Activated CD4-positive, CD25-positive, alpha-beta regulatory T cell treated with anti-CD3 and anti-CD28 coated beads, Interleukin-2, amount 50 U/mL, for 16 hours (primary cell): ENCODE results near the gene MOAP1.
"Not testable (repeated sequence)": the region's sequence is repeated elsewhere in the genome, so short reads cannot be mapped to it uniquely, and the experiment has no call there.

Experiments
- DNase-seq: peaks from one replicate; pipeline ENCODE4 v3.0.0-alpha.2; 2020; ENCODE audit warnings: low read depth, low spot score

The MOAP1 gene

DNA sequence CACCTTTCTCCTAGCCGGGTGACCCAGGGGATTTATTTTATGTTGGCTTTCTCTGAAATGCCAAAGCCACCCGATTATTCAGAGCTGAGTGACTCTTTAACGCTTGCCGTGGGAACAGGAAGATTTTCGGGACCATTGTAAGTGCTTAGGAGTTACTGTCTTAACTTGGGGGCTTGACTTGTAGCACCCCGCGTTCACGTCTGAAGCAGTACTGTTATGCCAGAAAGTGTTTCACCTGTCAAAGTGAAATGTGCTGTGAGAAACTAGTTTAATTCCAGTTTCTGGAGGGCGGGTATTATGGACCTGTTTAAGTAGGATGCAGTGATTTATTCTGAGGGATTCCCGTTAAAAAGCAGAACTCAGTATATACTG, 638 bp upstream of the MOAP1 start:
- DNase-seq = no peak

DNA sequence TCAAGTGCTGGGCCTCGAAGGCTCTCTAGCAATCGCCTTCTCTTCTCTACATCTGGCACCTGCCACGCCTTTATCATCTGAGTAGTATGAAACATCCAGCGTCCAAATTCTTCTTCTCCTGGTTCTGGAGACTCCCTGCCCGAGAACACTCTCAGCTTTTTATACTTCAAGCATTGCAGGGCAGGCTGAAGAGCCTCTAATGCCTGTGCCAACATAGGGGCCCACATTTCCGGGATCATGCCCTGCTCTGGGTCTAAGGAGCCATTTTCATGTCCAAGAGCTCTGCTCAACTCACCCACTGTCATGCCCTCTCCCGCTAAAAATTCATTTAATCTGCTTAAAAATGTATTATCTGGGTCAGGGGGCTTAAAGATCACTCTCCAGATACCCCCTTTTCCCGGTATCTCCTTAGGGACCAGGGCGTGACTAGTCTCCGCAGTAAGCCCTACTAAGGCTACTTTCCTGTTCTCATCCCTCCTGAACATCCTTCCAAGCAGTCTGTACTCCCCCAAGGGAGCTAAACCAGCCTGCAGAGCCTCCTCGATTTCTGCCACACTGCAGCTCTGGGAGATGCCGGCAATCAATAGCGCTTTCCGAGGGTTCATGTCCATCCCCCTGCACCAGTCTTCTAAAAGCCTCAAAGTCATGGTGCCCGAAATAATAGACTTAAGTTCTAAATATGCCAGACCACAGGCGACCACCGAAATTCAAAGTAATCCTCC, 940 bp downstream of the MOAP1 start:
- no peak for DNase-seq

DNA sequence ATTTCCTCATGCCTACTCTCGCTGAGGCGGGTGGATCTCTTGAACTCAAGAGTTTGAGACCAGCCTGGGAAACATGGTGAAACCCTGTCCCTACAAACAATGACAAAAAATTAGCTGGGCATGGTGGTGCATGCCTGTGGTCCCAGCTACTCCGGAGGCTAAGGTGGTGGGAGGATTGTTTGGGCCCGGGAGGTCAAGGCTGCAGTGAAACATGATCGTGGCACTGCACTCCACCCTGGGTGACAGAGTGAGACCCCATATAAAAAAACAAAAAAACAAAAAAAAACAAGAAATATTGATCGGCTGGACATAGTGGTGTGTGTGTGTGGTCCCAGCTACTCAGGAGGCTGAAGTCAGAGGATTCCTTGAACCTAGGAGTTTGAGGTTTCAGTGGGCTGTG, 9.2 kb downstream of the MOAP1 start:
- DNase-seq = no peak

DNA sequence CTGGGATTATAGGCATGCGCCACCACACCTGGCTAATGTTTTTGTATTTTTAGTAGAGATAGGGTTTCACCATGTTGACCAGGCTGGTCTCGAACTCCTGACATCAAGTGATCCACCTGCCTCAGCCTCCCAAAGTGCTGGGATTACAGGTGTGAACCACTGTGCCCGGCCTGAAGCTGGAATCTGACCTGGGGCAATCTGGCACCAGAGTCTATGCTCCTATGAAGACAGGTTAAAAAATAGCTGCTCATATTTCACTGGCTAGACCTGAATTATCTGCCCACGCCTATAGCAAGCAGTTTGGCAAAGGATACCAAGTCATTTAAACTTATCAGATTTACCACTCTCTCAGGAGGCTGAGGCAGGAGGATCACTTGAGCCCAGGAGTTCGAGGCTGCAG, 10.0 kb downstream of the MOAP1 start:
- DNase-seq = not testable (repeated sequence)

DNA sequence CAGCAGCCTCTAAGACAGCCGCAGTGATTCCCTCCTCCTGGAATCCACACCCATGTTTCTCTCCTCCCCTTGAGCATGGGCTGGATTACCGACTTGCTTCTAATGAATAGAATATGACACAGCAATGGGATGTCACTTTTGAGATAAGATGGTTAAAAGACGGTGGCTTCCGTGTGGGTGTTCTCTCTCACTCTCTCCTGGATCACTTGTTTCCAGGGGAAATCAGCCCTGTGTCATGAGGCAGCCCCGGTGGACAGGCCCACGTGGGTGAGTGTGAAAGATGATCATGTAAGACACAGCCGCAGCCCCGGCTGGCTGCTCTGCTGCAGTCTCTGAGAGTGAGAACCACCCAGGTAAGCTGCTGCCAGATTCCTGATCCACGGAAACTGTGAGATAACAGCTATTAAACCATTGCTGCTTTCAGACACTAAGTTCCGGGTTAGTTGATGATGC, 10.7 kb downstream of the MOAP1 start:
- DNase-seq = no peak

DNA sequence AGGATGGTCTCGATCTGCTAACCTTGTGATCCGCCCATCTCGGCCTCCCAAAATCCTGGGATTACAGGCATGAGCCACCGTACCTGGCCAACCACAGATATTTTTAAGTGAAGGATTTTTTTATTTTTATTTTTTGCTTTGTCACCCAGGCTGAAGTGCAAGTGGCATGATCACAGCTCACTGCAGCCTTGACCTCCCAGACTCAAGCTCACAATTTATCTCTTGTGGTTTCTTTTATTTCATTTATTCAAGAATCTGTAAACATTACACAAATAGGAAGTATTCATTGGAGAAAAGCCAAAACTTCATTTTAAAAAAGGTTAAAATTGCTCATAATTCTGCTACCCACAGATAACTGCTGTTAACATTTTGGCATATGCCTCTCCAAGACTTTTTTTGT, 13.3 kb downstream of the MOAP1 start:
- DNase-seq = no peak

DNA sequence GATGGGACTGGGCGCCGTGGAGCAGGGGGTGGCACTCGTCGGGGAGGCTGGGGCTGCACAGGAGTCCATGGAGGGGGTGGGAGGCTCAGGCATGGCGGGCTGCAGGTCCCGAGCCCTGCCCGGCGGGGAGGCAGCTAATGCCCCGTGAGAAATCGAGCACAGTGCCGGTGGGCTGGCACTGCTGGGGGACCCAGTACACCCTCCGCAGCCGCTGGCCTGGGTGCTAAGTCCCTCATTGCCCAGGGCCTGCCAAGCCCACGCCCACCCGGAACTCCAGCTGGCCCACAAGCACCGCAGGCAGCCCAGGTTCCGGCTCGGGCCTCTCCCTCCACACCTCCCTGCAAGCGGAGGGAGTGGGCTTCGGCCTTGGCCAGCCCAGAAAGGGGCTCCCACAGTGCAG, 14.6 kb downstream of the MOAP1 start:
- not testable (repeated sequence) for DNase-seq

DNA sequence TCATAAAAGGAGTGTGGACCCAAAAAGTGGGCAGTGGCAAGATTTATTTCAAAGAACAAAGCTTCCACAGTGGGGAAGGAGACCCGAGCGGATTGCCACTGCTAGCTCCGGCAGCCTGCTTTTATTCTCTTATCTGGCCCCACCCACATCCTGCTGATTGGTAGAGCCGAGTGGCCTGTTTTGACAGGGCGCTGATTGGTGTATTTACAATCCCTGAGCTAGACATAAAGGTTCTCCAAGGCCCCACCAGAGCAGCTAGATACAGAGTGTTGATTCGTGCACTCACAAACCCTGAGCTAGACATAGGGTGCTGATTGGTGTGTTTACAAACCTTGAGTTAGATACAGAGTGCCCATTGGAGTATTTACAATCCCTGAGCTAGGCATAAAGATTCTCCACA, 15.1 kb downstream of the MOAP1 start:
- DNase-seq = not testable (repeated sequence)

DNA sequence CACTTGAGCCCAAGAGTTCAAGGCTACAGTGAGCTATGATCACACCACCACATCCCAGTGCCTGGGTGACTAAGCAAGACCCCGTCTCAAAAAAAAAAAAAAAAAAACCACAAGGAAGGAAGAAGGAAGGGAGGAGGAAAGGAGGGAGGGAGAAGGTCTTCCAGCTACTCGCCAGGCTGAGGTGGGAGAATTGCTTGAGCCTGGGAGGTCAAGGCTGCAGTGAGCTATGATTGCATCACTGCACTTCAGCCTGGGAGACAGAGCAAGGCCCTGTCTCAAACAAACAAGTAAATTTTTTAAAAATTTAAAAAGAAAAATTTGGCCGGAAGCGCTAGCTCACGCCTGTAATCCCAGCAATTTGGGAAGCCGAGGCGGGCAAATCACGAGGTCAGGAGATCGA, 16.1 kb downstream of the MOAP1 start:
- DNase-seq = not testable (repeated sequence)

DNA sequence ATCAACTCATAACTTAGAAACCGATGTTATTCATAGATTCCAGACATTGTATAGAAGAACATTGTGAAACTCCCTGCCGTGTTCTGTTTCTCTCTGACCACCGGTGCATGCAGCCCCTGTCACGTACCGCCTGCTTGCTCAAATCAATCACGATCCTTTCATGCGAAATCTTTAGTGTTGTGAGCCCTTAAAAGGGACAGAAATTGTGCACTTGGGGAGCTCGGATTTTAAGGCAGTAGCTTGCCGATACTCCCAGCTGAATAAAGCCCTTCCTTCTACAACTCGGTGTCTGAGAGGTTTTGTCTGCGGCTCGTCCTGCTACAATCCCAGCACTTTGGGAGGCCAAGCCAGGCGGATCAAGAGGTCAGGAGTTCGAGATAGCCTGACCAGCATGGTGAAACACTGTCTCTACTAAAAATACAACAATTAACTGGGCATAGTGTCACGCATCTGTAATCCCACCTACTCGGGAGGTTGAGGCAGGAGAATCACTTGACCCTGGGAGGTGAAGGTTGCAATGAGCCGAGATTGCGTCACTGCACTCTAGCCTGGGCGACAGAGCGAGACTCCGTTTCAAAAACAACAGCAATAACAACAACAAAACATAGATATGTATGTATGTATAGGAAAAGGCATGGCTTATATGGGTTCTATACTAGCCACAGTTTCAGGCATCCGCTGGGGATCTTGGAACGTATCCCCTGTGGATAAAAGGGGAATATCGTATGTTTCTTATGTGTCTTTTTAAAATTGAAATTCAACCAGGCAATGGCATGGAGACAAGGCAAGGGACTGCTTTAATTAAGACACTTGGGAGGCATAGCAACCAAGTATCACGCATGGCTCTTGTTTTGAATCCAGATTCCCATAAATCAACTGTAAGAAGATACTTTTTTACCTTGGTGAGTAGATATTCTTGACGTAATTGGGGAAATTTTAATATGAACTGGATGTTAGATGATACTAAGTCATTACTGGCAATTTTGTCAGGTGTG, 19.1 kb downstream of the MOAP1 start:
- not testable (repeated sequence) for DNase-seq

DNA sequence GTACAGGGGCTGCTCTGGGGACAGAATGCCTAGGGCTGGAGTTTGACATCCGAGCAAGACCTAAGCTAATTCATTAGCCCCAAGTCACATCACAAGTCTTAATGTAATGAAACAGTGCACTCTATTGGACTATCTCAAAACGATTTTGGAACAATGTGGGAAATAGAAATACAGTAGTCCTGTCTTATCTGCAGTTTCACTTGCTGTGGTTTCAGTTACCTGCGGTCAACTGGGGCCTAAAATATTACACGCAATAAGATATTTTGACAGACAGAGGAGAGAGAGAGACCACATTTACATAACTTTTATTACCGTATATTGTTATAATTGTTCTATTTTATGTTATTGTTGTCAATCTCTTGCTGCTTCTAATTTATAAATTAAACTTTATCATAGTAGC, 21.1 kb downstream of the MOAP1 start:
- DNase-seq = no peak

DNA sequence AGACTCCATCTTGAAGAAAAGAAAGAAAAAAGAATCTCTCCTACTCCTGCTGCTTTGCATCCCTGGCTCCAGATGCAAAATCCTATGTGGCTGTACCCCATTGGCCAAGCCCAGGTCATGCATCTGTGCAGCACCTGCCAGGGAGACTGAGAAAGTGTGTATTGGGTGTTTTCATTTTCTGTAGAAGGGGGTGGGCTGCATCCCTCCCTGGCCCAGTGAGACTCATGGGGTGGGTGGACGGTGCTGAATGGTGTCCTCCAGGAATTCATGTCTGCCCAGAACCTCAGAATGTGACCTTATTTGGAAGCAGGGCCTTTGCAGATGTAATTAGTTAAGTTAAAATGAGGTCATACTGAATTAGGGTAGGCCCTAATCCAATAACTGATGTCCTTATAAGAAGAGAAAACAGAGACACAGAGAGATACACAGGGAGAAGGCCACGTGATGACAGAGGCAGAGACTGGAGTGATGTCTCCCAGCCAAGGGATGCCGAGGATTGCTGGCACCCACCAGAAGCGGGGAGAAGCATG, 23.2 kb downstream of the MOAP1 start:
- DNase-seq = no peak

DNA sequence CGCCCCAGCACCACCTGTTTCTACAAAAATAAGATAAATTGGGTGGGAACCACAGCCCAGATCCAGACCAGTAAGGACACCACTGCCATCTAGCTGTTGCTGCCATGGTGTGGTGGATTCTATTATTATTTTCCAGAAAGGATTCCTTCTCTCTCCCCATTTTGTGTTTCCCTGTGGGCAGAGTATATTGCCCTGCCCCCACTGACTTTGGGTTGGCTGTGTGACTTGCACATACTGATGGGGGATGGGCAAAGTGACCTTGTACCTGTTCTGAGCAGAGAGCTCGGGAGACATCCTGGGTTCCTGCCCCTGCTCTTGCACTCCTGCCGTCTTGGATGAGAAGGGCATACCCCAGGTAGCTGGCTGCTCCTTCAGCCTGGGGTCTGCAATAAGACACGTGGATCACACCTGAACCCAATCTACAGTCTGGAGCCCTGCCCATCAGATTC, 24.3 kb downstream of the MOAP1 start:
- no peak for DNase-seq

DNA sequence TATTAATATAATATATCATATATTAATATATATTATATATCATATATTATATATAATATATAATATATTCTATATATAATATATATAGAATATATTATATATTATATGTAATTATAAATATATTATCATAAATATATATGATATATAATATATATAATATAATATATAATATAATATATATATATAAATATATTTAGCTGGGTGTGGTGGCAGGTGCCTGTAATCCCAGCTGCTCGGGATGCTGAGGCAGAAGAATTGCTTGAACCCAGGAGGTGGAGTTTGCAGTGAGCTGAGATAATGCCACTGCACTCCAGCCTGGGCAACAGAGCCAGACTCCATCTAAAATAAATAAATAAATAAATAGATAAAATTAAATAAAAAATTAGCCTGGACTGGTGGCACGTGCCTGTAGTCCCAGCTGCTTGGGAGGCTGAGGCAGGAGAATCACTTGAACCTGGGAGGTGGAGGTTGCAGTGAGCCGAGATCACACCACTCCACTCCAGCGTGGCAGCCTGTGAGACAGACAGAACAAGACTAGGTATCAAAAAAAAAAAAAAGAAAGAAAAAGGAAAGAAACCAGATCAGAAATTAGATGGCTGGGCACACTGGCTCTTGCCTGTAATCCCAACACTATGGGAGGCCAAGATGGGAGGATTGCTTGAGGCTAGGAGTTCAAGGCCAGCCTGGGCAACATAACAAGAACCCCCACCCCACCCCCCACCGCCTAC, 24.9 kb downstream of the MOAP1 start:
- DNase-seq = not testable (repeated sequence)

DNA sequence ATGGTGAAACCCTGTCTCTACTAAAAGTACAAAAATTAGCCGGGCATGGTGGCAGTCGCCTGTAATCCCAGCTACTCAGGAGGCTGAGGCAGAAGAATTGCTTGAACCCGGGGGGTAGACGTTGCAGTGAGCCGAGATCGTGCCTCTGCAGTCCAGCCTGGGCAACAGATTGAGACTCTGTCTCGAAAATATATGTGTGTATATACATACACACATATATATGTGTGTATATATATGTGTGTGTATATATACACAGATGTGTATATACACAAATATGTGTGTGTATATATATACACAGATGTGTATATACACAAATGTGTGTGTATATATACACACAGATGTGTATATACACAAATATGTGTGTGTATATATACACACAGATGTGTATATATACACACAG, 26.3 kb downstream of the MOAP1 start:
- DNase-seq = not testable (repeated sequence)

DNA sequence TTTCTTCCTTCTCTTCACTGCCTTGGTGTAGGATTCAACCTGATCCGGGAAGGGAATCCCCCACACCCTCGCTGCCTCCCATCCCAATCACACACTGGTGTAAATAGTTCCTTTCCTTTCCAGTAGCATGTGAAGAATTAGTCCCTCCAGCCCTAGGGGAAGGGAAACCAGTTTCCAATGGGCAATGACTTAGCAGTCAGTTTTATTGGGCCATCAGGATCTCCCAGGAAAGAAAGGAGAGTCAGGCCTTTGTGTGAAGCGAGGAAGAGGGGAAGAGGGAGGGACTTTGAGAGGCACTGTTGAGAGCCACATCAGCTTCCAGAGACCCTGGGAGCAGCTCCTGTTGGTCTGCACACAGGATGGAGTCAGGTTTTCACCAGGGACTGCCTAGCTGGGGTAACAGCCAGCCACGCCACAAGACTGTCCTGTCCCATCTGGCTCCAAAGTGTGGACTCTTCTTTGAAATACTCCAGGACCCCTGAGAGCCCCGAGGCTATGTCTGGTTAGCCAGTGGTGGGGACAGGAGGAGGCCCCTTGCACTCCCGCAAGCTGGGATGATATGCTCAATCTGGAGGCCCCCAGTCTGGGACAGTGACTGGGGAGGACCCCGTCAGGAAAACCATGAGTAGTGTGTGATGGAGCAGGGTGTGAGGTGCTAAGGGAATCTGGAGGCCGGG, 27.9 kb downstream of the MOAP1 start:
- no peak for DNase-seq

DNA sequence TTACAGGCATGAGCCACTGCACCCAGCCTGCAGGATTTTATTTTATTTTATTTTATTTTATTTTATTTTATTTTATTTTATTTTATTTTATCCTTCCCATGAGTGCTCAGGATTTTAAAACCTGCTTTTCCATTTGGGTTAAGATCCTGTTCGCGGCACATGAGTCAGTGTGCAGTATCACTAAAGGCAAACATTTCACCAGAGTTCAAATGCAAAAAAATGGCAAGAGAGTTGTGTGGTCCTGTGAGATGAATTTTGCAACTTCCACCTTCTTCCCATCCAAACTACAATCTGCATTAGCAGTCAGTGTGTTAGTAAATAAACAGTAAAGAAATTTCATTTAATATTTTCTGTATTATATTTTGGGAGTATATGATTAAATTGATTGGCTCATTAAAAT, 29.0 kb downstream of the MOAP1 start:
- DNase-seq = no peak

DNA sequence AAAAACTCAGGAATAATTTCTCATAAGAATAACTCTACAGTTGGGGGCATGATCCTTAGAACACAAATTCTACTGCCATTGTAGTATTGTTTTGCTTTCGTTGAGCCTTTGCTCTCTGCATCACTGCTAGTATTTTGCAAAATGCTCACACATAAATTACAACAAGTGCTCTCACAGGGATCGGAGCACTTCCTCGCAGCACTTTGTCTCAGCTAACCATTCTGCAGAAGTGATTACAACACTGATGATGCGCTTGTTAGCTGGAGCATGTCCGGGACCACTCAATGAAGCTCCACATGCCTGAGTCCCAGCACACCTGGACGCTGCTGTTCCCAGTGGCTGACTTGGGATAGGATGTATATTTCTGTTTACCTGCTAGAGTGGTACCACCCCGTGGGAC, 31.6 kb downstream of the MOAP1 start:
- DNase-seq = no peak

DNA sequence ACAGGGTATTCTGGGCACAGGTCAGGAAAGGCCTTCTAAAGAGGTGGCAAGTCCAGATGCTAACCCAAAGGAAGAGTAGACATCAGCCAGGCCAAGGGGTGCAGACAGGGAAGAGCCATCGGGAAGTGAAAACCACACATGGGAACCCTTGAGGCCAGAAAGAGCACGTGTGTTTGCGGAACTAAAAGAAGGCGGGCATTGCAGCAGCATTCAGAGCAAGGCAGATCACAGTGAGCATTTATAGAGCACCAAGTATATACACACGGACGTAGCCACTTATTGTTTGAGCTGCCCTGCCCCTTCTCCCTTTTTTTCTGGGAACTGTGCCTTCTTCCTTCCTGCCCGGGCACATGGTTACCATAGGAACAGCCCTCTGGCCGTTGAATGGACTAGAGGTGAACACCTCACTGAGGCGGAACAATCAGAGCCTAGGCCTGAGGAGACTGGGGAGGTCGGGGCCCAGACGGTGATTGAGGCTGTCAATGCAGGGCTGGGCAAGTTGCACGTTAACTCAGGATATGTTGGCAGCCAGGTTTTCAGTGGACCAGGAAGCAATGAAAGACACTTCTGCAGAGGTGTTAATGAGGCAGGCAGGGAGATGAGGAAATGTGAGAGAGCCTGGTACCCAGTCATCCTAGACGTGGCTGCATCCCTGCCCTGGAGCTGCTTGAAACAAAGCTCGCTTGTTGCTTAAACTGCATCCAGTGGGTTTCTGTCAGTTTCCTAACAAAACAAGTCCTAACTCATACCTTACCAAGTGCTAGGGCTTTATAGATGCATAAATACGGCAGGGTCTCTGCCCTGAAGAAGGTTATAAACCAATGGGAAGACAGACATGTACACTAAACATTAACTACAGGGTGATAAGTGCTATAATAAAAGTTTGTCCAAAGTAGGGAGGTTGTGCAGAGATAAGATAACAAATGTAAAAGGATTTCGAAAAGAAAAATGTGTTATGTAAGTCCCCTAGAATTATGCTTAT, 34.2 kb downstream of the MOAP1 start:
- no peak for DNase-seq

DNA sequence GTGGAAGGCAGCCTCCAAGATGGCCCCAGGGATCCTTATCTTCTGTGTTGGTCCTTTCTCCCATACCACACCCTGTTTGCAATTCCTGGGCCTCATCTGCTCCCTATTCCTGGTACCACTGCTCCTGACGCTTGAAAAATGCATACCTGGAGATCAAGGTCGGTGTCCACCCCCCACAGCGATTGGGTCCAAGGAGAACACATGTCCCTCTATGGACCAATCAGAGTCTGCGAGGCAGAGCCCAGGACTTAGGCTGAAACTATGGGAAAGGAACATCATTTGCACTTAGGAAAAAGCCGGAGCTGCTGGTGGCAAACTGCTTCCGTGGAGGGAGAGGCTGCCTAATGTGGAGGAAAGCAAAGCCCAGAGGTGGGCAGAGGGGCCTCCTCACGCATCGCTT, 35.7 kb downstream of the MOAP1 start:
- DNase-seq = no peak
